Loucy (cell line): ENCODE data around the gene PMM1.

Experiments used
- H2AFZ ChIP-seq: fragments of 200-600 bp; sonication (generic); 2 replicates; pipeline ENCODE4 v1.6.0; 2016; ENCODE audit warnings: antibody characterized with exemption, mild to moderate bottlenecking, low read length, moderate library complexity
- H3F3A ChIP-seq: fragments of 200-600 bp; 2 replicates; pipeline ENCODE4 v1.6.0; 2016; ENCODE audit warnings: antibody characterized with exemption, low read depth, mild to moderate bottlenecking
- H3K27me3 ChIP-seq: fragments of 200-600 bp; sonication (generic); 2 replicates; pipeline ENCODE4 v1.6.1; 2014; ENCODE audit warnings: low read length, mild to moderate bottlenecking; ENCODE audit not compliant: insufficient read depth, poor library complexity, severe bottlenecking
- H3K36me3 ChIP-seq: fragments of 200-600 bp; sonication (generic); 2 replicates; pipeline ENCODE4 v1.6.1; 2016; ENCODE audit warnings: low read length; ENCODE audit not compliant: insufficient read depth
- H3K4me1 ChIP-seq: fragments of 200-600 bp; sonication (generic); 2 replicates; pipeline ENCODE4 v1.5.1; 2014; ENCODE audit warnings: low read length, mild to moderate bottlenecking; ENCODE audit not compliant: insufficient read depth, poor library complexity, severe bottlenecking
- H3K4me2 ChIP-seq: fragments of 200-600 bp; sonication (generic); 2 replicates; pipeline ENCODE4 v1.6.0; 2014; ENCODE audit warnings: antibody characterized with exemption, low read length, low read depth, mild to moderate bottlenecking; ENCODE audit not compliant: poor library complexity, severe bottlenecking
- H3K4me3 ChIP-seq: fragments of 200-600 bp; sonication (generic); 2 replicates; pipeline ENCODE4 v1.5.1; 2014; ENCODE audit warnings: low read length, mild to moderate bottlenecking, mixed read lengths; ENCODE audit not compliant: poor library complexity, severe bottlenecking
- H3K79me2 ChIP-seq: fragments of 200-600 bp; sonication (generic); 2 replicates; pipeline ENCODE4 v1.6.1; 2014; ENCODE audit warnings: low read length; ENCODE audit not compliant: insufficient read depth
- H3K9ac ChIP-seq: fragments of 200-600 bp; sonication (generic); 2 replicates; pipeline ENCODE4 v1.6.0; 2014; ENCODE audit warnings: mild to moderate bottlenecking, low read depth, low read length, moderate library complexity; ENCODE audit not compliant: poor library complexity, severe bottlenecking
- H3K9me2 ChIP-seq: fragments of 200-600 bp; sonication (generic); replicated peaks from 2 replicates; pipeline ENCODE4 v1.6.1; 2016; ENCODE audit warnings: low read depth, low read length, mixed read lengths
- H3K9me3 ChIP-seq: fragments of 200-600 bp; sonication (generic); 2 replicates; pipeline ENCODE4 v1.6.1; 2014; ENCODE audit warnings: mild to moderate bottlenecking, antibody characterized with exemption, low read length, low read depth; ENCODE audit not compliant: insufficient read depth
- H4K20me1 ChIP-seq: fragments of 200-600 bp; sonication (generic); 2 replicates; pipeline ENCODE4 v1.6.0; 2014; ENCODE audit warnings: antibody characterized with exemption, low read length, mild to moderate bottlenecking; ENCODE audit not compliant: insufficient read depth, poor library complexity, severe bottlenecking
- CTCF ChIP-seq: fragments of 200-600 bp; sonication (generic); conservative IDR thresholded peaks from 2 replicates; pipeline ENCODE4 v1.5.1; 2014; ENCODE audit warnings: mild to moderate bottlenecking, antibody characterized with exemption, low read length
- EZH2phosphoT487 ChIP-seq: fragments of 200-600 bp; IDR thresholded peaks from 2 replicates; pipeline ENCODE4 v1.6.1; 2018; ENCODE audit warnings: antibody characterized with exemption, mild to moderate bottlenecking, moderate library complexity, borderline replicate concordance

PMM1 gene

GRCh38 chr22:41556561-41556960, 33.1 kb downstream of the PMM1 start:
- no peak for TF ChIP-seq EZH2phosphoT487
- no peak for TF ChIP-seq CTCF

DNA sequence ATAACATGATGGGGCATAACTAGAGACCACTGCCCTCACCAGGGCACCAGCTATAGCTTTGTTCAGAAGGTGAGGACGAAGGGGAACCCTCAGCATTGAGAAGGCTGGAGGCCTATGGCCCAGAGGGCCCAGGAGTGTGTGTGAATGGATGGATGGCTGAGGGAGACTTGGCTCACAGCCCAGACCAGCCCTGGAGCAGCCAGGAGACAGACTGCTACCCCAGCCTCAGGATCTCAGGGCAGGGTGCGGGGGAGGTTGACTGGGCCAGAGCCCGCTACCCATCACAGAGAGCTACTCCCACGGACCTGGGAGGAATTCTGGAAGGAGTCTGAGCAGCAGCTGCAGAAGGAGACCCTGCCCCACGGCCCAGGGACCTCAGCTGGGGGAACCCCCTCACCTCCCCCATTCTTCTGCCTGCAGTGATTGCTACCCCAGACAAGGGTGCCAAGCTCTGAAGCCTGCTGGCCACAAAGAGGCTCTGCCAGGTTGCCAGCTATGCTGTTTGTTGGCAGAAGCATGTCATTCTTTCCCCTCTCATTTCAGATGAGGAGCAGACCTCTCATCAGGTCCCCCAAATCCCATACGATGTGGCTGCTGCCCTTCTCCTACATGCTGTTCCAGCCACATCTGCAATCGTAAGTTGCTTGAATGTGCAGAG, 34.2 kb downstream of the PMM1 start:
- Histone ChIP-seq H3K27me3 (peaks cover under 1% of the 10 kb centered on the region), H3K9me3 (no peaks in the 10 kb centered on the region), H3F3A (no peaks in the 10 kb centered on the region), H3K79me2 (no peaks in the 10 kb centered on the region), H3K9me2 (no peaks in the 10 kb centered on the region), H3K4me3 (no peak overlapping the region), H3K4me2 (no peak overlapping the region), H3K36me3 (no peaks in the 10 kb centered on the region), H3K9ac (no peak overlapping the region), H4K20me1 (no peaks in the 10 kb centered on the region), H2AFZ (no peak overlapping the region), H3K4me1 (no peaks in the 10 kb centered on the region)
- TF ChIP-seq EZH2phosphoT487 (no peak), CTCF (no peak)

More at GRCh38 chr22:41556561-41556960, 33.1 kb downstream of the PMM1 start:
- H3K4me3 ChIP-seq, result no peak overlapping the region
- no peak overlapping the region for H2AFZ ChIP-seq
- H3K27me3 ChIP-seq, result peaks cover 7% of the 10 kb centered on the region
- H3K9me3 ChIP-seq, result no peaks in the 10 kb centered on the region
- H3K79me2 ChIP-seq, result no peaks in the 10 kb centered on the region
- no peaks in the 10 kb centered on the region for H3K4me1 ChIP-seq
- no peak overlapping the region for H3K9ac ChIP-seq
- no peaks in the 10 kb centered on the region for H3F3A ChIP-seq
- no peaks in the 10 kb centered on the region for H4K20me1 ChIP-seq
- no peak overlapping the region for H3K4me2 ChIP-seq
- H3K9me2 ChIP-seq, result no peaks in the 10 kb centered on the region
- no peaks in the 10 kb centered on the region for H3K36me3 ChIP-seq

DNA sequence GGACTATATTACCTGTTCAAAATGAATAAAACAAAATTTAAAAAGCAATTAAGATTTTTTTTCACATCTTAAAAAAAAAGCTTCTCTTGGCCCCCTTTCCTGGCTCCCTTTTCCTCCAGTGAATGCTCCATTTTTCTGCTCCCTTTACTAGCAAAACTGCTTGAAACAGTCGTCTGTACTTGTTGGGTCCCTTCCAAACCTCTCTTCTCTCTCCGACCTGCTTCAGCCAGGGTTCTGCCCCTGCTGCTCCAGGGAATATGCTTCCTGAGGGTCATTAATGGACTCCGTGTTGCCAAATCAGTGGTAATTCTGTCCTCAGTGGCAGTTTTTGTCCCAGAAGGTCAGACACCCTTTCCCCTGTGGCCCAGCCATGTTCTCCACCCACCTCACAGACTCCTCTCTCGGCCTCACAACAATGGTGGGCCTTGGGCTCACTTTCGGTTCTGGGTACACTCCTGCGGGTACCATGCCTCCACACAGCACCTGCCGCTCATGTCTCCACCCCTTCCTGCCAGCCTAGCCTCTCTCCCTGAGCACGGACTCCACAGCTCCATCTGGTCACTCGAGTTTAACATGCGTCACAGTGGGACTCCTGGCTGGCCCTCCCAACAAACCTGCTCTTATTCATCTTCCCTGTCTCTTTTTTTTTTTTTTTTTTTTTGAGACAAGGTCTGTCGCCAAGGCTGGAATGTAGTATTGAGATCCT, 37.6 kb downstream of the PMM1 start:
- Histone ChIP-seq H3K27me3 (no peaks in the 10 kb centered on the region), H3F3A (no peaks in the 10 kb centered on the region), H3K36me3 (no peaks in the 10 kb centered on the region), H3K79me2 (no peaks in the 10 kb centered on the region), H3K4me3 (no peak overlapping the region), H3K4me2 (no peak overlapping the region), H3K9me3 (no peaks in the 10 kb centered on the region), H4K20me1 (no peaks in the 10 kb centered on the region), H3K9me2 (no peaks in the 10 kb centered on the region), H3K4me1 (no peaks in the 10 kb centered on the region), H3K9ac (no peak overlapping the region), H2AFZ (no peak overlapping the region)
- TF ChIP-seq CTCF, result no peak
- TF ChIP-seq EZH2phosphoT487, result no peak
